GM13977 (cell line): ENCODE data around the gene NKX2-4.

Source experiments
- DNase-seq: peaks from one replicate; pipeline ENCODE4 v3.0.0; 2012; ENCODE audit warnings: low spot score
- CTCF ChIP-seq: IDR thresholded peaks from 2 replicates; pipeline ENCODE4 v1.5.1; 2012; ENCODE audit warnings: mild to moderate bottlenecking, control low read depth; ENCODE audit not compliant: insufficient read depth; ENCODE audit errors: extremely low read depth, missing control alignments
- in situ Hi-C: fragments of 300-500 bp; cut with MboI; formaldehyde crosslinking; loops from one replicate; pipeline ENCODE4 v1.12.0; 2022; ENCODE audit warnings: low sequenced_read_pairs, low pct_unique_long_range_greater_than_20kb, mixed read lengths, inconsistent platforms; ENCODE audit not compliant: unreplicated experiment

NKX2-4 gene

GRCh38 chr20:21357844-21358243, 39.5 kb downstream of the NKX2-4 start:
- in situ Hi-C loops = no loop called here
- TF ChIP-seq CTCF = no peak
- no peak for DNase-seq

GRCh38 chr20:21356386-21356785, 40.9 kb downstream of the NKX2-4 start:
- in situ Hi-C loops = no loop called here
- DNase-seq = no peak
- TF ChIP-seq CTCF = no peak

- DNase-seq = no peak
- in situ Hi-C loops = no loop called here
- no peak for TF ChIP-seq CTCF
These were observed 41.3 kb downstream of the NKX2-4 start for GRCh38 chr20:21355981-21356380.

- no peak for DNase-seq
- in situ Hi-C loops = no loop called here
- TF ChIP-seq CTCF = no peak
These were observed 44.1 kb downstream of the NKX2-4 start for GRCh38 chr20:21353236-21353635.

GRCh38 chr20:21352703-21353102, 44.6 kb downstream of the NKX2-4 start:
- no peak for DNase-seq
- in situ Hi-C loops = no loop called here
- no peak for TF ChIP-seq CTCF
